Measurements from ENCODE around the gene FLNB. TPM values are rescaled to one million over a fixed set of nuclear protein-coding genes. Genes with fewer than 3 reads are reported as not detected.

Gene FLNB
- total RNA-seq, 1 experiment from 2014 or later = 126 TPM

DNA sequence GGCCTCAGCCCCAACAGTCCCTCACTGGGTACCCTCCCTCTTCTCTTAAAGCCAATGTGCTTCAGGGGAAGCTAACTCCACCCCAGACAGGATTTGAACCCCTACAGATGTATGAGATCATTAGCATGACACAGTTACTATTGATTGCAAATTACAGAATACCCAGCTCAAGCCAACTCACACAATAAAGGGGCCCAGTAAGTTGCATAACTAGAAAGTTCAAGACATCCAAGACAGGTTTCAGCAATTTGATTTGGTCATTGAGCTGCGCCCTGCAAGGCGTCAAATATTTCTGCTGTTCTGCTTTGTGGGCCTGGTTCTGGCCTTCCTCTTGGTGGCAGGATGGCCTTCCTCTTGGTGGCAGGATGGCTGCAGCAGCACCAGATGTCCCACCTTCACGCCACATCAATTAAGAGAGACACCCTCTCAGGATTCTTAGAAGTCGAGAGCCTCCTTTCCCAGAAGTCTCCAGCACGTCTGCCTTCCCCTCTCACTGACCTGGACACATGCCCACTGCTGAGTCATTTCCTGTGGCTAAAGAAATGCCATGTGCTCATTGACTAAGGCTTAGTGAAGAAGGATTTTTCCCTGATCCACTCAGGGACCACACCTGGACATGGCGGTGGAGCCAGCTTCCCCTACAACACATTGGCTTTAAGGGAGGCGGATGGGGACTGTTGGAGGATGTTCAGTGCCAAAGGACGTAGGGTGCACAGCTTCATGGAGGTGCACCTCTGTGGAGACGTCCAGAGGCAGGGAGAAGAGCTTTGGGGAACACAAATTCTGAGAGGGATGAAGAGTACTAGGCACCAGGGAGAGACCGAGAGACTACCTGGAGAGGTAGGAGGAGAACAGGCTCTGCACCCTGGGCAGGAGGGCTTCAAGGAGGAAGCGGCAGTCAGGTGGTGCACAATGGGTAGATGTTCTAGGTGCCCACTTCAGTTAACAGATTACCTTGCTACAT is 153.5 kb downstream of the FLNB start:
- peak; percentile 94 for DNase-seq (ENCODE audit: low read depth)

DNA sequence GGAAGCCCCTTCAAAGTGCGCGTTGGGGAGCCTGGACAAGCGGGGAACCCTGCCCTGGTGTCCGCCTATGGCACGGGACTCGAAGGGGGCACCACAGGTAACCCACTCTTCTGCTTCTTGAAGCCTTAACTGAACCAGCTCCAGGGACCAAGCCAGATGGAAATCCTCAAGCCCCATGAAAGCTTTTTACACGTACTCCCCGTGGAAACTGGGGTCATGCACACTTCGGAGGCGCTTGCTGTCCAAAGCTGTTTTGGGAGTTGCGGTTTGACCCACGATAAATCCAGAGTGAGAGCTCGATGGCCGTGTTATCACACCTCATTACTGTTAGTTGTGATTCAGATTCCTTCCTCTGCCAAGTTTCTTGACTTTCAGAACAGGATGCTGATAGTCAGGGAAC is 155.0 kb downstream of the FLNB start:
- DNase-seq (ENCODE audit: low read depth) = no peak

DNA sequence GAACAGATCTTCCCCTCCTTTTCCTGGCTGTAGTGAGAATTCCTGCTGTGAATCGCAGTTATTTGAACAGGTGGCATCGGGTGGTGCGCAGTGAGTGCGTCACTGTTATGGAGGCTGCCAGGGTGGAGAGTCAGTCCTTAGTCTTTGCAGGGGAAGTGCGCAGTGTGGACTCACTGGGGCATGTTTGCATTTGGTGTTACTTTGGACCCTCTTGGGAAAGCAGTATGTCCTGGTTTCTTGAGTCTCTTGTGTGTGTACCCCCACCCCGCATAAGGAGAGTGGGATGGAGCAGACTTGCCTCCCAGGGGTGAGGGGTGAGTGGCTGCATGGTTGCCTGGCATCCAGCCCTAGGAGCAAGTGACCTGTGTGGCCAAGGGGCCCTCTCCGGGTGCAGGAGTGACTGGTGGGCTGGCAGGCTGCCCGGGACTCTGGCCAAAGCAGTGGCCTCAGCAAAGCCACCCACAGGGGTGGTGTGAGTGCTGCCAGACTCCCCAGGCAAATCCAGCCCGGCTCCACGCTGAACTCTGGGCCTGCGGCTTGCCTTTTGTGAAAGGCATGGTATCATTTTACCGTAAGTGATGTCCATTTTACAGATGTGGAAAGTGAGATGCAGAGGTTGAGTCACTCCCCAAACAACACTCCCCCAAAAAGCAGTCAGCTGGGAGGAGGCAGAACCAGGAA is 156.1 kb downstream of the FLNB start:
- no peak for DNase-seq (ENCODE audit: low read depth)

DNA sequence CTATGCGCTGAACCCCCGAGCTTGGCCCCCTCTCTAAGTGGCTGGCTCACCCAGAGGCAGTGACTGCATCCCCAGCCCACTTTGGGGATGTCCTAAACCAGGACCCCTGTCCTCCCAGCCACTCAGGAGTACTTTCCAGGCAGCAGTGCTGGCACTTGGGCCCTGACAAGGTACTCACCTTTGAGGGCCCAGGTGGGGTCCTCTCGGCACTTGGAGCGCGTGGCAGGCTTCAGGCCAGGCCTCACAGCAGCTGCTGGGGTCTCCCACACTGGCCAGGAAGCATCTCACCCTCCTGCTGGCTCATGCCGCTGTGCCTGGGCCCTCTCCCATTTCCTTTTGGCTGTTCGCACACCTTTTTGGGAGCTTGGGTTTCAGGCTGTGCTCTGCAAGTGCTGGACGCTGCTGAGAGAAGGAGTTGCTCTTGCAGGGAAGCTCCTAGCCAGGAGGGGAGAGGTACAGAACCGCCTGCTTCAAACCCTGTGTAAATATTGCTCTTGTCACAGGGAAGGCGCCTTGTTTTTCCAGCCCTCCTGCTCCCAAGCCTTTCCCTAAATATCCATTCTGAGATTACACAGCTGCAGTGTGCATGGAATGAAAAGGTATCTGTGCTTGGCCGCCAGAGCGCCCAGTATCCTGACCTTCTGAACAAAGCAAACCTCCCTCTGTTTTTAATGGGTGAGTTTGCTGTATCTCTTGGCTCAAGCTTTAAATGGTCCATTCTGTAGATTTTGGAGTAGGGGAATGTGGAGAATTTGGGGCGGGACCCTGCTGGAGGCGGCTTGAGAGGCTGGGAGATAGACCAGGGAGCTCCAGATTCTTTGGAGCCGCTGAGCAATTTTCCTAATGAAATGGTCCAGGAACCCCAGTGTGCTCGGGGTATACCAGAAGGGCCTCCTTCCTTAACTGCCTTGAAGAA is 156.9 kb downstream of the FLNB start:
- DNase-seq (ENCODE audit: low read depth) = no peak

DNA sequence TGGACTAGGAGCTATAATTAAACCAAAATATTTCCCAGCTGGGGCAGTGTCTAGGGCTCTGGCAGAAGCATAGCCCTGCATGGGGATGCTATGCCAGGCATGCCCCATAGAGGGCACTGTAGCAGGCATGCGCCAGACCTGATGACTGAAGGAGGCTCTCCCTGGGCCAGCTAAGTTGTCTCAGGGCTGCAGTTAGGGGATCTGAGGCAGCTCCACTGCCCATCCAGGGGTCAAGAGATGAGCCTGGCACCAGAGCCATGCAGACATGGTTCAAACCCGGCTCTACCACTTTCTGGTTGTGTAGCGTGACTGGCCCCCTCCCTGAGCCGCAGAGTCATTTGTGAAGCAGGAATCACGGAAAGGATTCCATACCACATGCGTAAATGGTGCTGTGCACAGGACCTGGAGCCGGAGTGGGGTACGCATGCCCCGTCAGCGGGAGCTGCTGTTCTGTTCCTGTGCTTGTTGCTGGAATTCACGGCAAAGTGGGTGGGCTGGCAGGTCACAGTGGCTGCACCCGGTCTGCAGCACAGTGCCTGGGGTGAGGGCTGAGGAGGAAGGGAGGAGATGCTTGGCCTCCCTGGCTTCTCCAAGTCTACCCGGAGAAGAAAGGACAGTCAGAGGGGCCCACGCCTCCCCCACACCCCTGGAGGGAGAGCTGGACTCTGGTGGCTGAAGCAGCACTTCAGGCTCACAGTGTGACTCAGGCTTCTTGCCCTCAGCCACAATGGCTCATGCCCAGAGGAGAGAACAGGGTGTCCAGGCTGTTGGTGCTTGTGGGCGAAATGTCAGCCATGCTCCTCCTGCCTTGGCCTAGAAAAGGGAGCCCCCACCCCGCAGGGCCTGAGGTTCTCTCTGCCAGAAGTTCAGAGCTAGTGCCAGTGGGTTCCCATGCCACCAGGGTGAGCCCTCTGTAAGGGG is 159.5 kb downstream of the FLNB start:
- peak; percentile 54 for DNase-seq (ENCODE audit: low read depth)

DNA sequence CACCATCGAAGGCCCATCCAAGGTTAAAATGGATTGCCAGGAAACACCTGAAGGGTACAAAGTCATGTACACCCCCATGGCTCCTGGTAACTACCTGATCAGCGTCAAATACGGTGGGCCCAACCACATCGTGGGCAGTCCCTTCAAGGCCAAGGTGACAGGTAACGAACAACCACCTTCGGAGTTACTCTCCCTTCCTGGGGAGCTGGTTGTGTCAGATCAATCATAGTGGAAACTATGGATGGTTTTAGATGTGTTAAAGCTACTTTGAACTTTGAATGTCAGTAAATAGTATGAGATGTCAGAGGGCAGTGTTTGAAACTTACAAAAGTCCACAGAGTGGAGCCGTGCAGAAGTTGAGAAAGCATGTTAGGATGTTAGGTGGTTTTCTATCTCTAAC is 160.3 kb downstream of the FLNB start:
- no peak for DNase-seq (ENCODE audit: low read depth)

DNA sequence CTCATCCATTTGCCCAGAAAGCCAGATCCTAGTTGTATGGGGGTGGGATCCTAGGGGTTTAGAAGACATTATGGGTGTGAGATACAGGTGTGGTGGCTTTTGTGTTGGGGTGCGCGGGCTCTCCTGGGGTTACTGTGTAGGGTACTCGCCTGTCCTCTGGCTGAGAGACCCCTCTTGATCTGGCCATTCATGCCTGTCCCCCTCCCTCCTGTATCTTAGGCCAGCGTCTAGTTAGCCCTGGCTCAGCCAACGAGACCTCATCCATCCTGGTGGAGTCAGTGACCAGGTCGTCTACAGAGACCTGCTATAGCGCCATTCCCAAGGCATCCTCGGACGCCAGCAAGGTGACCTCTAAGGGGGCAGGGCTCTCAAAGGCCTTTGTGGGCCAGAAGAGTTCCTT is 161.1 kb downstream of the FLNB start:
- no peak for DNase-seq (ENCODE audit: low read depth)

DNA sequence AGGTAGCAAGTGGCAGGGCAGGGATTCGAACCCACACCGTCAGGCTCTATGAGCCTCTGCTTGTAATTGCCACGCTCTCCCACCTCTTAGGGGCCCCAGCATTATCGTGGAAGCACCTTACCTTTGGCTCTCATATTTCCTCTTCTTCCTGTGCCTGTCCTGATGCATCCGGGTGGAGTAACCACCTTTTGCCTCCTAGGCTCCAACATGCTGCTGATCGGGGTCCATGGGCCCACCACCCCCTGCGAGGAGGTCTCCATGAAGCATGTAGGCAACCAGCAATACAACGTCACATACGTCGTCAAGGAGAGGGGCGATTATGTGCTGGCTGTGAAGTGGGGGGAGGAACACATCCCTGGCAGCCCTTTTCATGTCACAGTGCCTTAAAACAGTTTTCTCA is 162.2 kb downstream of the FLNB start:
- no peak for DNase-seq (ENCODE audit: low read depth)

DNA sequence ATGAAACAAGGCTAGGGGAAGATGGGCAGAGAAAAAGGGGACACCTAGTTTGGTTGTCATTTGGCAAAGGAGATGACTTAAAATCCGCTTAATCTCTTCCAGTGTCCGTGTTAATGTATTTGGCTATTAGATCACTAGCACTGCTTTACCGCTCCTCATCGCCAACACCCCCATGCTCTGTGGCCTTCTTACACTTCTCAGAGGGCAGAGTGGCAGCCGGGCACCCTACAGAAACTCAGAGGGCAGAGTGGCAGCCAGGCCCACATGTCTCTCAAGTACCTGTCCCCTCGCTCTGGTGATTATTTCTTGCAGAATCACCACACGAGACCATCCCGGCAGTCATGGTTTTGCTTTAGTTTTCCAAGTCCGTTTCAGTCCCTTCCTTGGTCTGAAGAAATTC is 162.9 kb downstream of the FLNB start:
- no peak for DNase-seq (ENCODE audit: low read depth)

DNA sequence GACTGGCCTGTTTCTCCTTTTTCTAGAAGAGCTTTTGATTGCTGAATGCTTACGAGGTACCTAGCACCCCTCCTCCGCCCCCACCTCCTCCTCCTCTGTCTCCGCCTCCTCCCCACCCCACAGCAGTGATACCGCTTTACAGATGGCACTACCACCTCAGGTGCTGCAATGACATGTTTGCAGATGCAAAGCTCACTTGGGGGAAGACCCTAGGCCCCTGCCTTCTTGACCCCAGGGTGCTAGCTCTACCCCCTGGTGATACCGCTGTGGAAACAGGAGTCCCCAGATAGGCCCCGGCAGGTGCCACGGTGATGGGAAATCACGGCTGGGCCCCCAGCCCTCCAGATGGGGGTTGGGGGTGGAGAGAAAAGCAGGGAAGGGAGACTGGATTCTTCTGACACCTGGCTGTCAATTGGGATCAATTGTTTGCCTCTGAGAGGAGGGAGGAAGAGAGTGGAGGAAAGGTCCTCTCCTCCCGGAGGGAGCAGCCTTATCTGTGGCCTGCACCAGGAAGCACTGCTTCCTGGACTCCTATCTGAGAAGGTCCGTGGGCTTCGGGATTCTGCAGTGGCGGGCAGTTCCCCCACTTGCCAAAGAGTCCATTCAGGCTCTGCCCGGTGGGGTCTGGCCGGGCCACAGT is 164.9 kb downstream of the FLNB start:
- no peak for DNase-seq (ENCODE audit: low read depth)

DNA sequence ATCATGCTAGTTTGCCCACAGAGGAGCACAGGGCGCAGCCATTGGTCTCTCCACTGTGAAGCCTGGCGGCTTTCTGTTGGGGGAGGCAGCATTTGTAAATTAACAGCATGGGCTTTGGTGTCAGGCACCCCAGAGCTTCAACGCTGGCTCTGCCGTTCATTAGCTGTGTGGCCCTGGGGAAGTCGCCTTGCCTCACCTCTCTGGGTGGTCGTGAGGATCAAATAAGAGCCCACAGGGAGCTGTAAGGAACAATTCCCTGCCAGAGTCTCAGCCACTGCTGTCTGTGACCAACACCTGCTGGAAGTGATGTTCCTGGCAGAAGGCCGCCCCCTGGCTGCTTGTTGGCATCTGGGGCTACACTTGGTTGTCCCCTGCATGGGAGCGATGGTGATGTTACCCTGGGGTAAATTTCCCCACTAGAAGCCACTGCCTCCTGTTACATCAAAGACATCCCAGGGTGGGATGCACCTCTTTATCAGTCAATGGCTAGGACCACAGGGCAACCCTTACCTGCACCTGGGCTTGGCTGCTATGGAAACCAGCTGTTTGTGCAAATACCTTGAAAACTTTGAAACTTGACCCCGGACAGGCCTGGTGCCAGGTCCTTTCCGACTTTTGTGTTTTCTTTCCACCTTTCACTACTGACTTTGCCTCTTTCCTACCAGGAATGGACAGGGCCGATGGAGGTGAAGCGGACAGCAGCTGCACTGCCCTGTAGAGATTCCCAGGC is 165.6 kb downstream of the FLNB start:
- no peak for DNase-seq (ENCODE audit: low read depth)

DNA sequence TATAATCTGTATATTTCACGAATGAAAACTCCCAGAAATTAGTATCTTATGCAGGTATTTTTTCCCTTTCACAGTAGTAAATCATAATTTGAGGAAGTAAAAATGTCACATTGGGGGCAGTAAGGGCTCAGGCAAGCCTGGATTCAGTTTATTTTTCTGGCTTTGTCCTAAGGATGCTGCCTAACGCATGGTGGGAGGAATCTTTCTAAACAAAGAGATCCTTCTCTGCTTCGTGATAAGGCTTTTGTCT is 166.9 kb downstream of the FLNB start:
- DNase-seq (ENCODE audit: low read depth) = no peak

DNA sequence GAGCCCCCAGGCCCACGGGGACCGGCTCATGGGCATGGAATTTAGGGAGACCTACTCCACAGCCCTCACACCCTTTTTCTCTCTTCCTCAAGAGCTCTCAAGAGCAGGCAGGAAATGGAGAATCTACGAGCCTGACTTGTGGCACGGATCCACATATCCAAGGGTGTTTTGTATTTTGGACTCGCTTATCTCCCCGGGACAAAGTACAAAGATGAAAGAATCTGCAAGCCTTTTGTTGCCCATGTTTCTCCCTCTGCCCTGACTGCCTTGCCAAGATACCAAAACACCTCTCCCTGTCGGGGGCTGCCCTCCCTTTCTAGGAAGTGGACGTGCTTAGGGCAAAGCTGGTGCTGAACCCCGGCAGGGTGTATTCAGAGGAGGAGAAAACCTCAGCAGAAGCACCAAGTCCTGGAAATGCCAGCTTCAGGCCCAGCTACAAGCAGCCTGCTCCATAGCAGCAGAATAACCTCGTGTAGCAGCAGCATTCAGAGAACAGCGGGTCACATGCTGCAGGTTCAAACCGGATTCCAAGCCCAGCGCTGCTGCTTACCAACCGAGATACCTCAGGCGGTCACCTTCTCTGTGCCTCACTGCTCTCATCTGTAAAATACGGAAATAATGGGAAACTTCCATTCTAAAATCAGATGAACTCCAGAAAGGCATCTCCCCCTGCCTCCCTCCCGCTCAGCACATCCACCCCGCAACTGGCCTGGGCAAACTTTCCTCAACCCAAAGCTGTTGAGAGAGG is 167.4 kb downstream of the FLNB start:
- no peak for DNase-seq (ENCODE audit: low read depth)

DNA sequence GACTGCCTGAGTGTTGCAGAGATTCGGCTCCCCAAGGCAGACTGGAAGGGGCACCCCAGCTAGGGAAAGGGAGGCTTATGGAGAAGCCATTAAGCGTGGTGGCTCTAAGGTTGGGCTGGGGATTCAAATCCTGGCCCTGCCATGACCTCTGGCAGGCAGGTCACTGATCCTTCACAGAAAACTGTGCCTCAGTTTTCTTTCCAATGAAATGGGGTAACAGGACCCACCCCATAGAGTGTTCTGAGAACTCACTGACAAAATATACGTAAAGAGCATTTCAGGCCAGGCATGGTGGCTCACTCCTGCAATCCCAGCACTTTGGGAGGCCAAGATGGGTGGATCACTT is 167.9 kb downstream of the FLNB start:
- no peak for DNase-seq (ENCODE audit: low read depth)

DNA sequence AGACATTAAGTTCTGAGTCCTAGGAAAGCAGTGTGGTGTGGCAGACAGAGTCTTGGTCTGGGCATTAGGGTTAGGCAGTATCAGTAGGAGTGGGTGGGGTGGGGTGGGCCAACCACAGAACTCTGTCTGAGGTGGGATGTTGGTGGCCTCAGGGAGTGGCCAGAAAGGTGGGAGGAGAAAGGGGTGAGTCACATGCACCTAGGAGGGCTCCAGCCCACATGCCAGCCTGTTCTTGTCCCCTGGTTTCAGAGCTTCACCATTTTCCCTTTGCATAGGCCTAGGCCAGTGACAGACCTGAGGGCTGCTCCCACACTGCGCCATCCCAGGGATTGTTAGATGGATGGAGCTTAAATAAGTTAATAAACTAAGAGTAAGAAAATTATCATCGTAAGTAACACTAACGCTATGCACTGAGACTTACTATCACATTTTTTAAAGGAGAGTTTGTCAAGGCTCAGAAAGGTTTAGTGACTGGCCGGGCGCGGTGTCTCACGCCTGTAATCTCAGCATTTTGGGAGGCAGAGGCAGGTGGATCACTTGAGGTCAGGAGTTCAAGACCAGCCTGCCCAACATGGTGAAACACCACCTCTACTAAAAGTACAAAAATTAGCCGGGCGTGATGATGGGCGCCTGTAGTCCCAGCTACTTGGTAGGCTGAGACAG is 168.7 kb downstream of the FLNB start:
- no peak for DNase-seq (ENCODE audit: low read depth)

DNA sequence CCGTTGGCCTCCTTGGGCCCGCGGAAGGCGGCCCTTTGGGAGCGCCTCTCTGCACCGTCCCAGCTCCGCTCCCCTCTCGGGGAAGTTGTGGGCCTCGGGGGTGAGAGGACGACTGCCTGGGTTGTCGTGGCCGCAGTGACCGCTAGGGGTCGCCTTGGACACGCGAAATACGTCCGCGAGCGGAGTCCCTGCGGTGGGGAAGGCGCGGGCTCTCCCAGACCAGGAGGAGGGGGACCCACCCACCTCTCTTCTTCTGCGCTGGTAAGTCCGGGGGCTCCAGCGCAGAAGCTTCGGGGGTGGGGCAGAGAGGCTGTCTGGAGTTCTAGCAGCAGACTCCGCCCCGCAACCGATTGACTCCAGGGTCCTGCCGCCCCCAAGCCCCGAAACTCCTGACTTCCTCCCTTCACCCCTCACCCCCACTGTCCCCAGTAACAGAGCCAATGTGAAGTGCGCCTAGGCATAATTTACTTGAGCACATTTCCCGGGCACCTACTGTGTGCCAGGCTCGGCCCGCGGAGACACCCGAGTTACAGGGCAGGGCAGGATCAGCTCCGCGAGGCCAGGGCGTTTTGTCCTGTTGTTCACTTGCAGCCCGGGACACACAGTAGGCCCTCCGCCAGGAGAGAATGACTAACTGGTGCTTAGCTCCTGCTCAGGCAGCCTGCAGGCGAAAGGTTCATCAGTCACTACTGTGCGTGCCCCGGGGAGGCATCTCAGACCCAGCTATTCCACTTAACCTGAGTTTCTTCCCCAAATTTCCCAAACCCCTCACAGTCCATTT is 169.7 kb downstream of the FLNB start:
- peak; percentile 69 for DNase-seq (ENCODE audit: low read depth)

DNA sequence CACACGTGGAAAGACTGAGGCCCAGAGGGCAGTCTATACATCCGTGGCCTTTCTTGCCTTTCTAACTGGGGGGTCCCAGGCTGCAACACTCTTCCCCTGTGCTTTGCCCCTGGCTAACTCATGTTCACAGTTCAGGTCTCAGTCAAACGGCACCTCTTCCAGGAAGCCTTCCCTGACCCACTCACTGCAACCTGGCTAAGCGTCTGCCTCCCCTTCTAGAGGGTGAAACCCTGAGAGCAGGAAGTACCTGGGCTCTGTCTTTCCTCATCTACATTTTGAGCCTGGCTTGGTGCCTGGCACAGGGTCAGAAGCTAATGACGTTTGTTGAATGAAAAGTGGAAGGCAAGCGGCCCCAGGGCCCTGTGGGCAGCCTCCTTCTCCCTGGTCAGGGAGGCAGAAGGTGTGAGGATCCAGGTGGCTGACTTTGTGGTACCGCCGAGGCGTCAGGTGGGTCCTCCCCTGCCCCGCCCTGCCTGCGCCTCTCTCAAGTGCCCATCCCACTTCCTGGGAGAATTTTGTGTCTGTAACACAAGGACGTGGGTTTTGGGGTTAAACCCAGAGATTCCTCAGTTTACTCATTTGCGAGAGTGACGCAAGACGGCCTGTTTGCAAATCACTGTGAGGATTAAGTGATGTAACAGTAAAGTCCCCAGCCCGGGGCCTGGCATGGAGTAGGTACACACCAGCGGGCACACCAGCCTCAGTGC is 170.5 kb downstream of the FLNB start:
- no peak for DNase-seq (ENCODE audit: low read depth)
